WERI-Rb-1 (cell line): Measurements from ENCODE around the gene NLRP1.
"Not testable (repeated sequence)": the region's sequence is repeated elsewhere in the genome, so short reads cannot be mapped to it uniquely, and the experiment has no call there.

ENCODE experiments used
- DNase-seq: peaks from one replicate; pipeline ENCODE4 v3.0.0-alpha.2; 2020
- H3K27ac ChIP-seq: fragments of 250-450 bp; sonication (Bioruptor Pico); 2 replicates; pipeline ENCODE4 v1.5.1; 2020; ENCODE audit warnings: mild to moderate bottlenecking, moderate library complexity
- H3K27me3 ChIP-seq: fragments of 250-450 bp; sonication (Bioruptor Pico); 2 replicates; pipeline ENCODE4 v1.5.1; 2021; ENCODE audit warnings: mild to moderate bottlenecking, low read depth, moderate library complexity; ENCODE audit not compliant: insufficient read depth, severe bottlenecking
- H3K36me3 ChIP-seq: fragments of 250-450 bp; sonication (Bioruptor Pico); 2 replicates; pipeline ENCODE4 v1.5.1; 2020; ENCODE audit warnings: mild to moderate bottlenecking, moderate library complexity
- H3K4me3 ChIP-seq: 2 replicates; pipeline ENCODE4 v1.5.1; 2011; ENCODE audit warnings: low read depth, mild to moderate bottlenecking, control low read depth, low read length
- H3K9me3 ChIP-seq: fragments of 250-450 bp; sonication (Bioruptor Pico); 2 replicates; pipeline ENCODE4 v1.5.1; 2021; ENCODE audit warnings: mild to moderate bottlenecking, moderate library complexity; ENCODE audit not compliant: severe bottlenecking
- CTCF ChIP-seq: IDR thresholded peaks from 2 replicates; pipeline ENCODE4 v1.5.1; 2011; ENCODE audit warnings: low read depth, mild to moderate bottlenecking, control low read depth, inconsistent platforms, low read length

Gene NLRP1

DNA sequence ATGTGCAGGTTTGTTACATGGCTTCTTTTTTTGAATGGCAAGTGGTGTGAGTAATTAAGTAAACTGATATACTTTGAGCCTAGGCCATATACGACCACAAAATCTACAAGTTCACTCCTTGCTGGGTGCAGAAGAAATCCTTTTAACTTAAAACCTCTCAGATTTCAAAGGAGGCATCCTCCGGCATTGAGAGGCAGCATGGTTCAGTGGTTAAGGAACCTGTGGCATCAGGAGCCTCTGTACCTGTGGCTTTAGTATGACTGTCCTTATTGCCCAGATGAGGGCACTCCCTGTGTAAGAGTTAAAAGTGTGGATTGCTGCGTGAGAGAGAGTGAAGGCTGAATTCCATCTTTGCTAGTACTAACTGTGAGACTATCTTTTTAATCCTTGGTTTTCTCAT lies 3.3 kb downstream of the NLRP1 start:
- DNase-seq, result no peak
- Histone ChIP-seq H3K9me3 (peaks cover 3% of the 10 kb centered on the region), H3K36me3 (no peaks in the 10 kb centered on the region), H3K4me3 (no peak overlapping the region), H3K27ac (no peak overlapping the region), H3K27me3 (no peaks in the 10 kb centered on the region)
- no peak for TF ChIP-seq CTCF

DNA sequence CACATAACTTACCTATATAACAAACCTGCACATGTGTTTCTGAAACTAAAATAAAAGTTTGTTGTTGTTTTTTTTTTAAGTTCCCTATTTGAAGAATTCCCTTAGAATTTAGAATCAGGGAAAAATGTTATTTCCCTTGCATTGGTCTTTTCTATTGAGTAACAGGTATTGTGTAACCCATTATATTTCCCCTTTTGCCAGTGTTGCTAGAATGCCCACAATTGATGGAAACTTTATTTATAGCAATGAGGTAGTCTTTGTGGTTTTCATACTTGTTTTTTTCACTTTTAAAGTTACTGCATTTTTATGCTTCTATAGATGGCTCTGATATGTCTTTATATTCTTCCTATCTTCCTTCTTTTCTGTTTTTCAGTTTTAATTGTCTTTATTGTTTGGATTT lies 3.9 kb downstream of the NLRP1 start:
- H3K4me3 ChIP-seq, result no peak overlapping the region
- no peak overlapping the region for H3K27ac ChIP-seq
- no peak for DNase-seq
- no peaks in the 10 kb centered on the region for H3K27me3 ChIP-seq
- no peaks in the 10 kb centered on the region for H3K36me3 ChIP-seq
- no peak for TF ChIP-seq CTCF
- H3K9me3 ChIP-seq, result peaks cover 3% of the 10 kb centered on the region

DNA sequence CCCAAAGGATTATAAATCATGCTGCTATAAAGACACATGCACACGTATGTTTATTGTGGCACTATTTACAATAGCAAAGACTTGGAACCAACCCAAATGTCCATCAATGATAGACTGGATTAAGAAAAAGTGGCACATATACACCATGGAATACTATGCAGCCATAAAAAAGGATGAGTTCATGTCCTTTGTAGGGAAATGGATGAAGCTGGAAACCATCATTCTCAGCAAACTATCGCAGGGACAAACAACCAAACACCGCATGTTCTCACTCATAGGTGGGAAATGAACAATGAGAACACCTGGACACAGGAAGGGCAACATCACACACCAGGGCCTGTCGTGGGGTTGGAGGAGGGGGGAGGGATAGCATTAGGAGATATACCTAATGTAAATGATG lies 5.5 kb downstream of the NLRP1 start:
- H3K27ac ChIP-seq, H3K9me3 ChIP-seq, H3K27me3 ChIP-seq, H3K36me3 ChIP-seq, DNase-seq, H3K4me3 ChIP-seq: not testable (repeated sequence)

- not testable (repeated sequence) for H3K27me3 ChIP-seq, H3K36me3 ChIP-seq, H3K4me3 ChIP-seq, DNase-seq, H3K27ac ChIP-seq
- H3K9me3 ChIP-seq, result peaks cover 11% of the 10 kb centered on the region
Measured at GRCh38 chr17:5573017-5573416, 11.3 kb downstream of the NLRP1 start.

- no peak for TF ChIP-seq CTCF
- Histone ChIP-seq H3K36me3 (no peaks in the 10 kb centered on the region), H3K27ac (no peak overlapping the region), H3K4me3 (no peak overlapping the region), H3K27me3 (no peaks in the 10 kb centered on the region), H3K9me3 (peaks cover 10% of the 10 kb centered on the region)
- no peak for DNase-seq
Measured at GRCh38 chr17:5571281-5571680, 13.0 kb downstream of the NLRP1 start.

DNA sequence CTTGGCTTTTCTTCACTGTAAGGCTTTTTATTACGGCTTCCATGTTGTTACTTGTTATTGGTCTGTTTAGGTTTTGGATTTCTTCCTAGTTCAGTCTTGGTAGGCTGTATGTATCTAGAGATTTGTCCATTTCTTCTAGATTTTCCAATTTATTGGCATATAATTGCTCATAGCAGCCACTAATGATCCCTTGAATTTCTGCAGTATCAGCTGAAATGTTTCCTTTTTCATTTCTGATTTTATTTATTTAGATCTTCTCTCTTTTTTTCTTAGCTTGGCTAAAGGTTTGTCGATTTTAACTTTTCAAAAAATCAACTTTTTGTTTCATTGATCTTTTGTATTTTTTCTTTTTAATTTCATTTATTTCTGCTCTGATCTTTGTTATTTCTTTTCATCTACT lies 18.5 kb downstream of the NLRP1 start:
- no peaks in the 10 kb centered on the region for H3K9me3 ChIP-seq
- H3K4me3 ChIP-seq, result no peak overlapping the region
- no peak overlapping the region for H3K27ac ChIP-seq
- H3K36me3 ChIP-seq, result no peaks in the 10 kb centered on the region
- TF ChIP-seq CTCF, result no peak
- H3K27me3 ChIP-seq, result no peaks in the 10 kb centered on the region
- DNase-seq, result no peak

DNA sequence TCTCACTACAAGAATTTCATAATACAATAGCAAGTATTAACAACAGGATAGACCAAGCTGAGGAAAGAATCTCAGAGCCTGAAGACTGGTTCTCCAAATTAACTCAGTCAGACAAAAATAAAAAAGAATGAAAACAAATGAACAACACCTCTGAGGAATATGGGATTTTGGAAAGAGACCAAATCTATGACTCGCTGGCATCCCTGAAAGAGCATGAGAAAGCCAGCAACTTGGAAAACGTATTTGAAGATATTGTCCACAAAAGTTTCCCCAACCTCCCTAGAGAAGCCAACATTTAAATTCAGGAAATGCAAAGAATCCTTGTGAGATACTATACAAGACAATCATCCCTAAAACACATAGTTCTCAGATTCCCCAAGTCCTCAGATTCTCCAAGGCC lies 20.9 kb downstream of the NLRP1 start:
- DNase-seq, result no peak
- no peaks in the 10 kb centered on the region for H3K9me3 ChIP-seq
- H3K27ac ChIP-seq, result no peak overlapping the region
- H3K4me3 ChIP-seq, result no peak overlapping the region
- H3K36me3 ChIP-seq, result no peaks in the 10 kb centered on the region
- TF ChIP-seq CTCF, result no peak
- H3K27me3 ChIP-seq, result no peaks in the 10 kb centered on the region
